Hepatocyte (in vitro differentiated cells): ENCODE measurements around the gene CAMSAP1. TPM values are rescaled to one million over a fixed set of nuclear protein-coding genes. Genes with fewer than 3 reads are reported as not detected.

ENCODE experiments used
- DNase-seq: peaks from one replicate; pipeline ENCODE4 v3.0.0-alpha.2; 2016; ENCODE audit warnings: low spot score
- H2AFZ ChIP-seq: fragments of 200-600 bp; sonication (generic); 2 replicates; pipeline ENCODE4 v1.6.0; 2016; ENCODE audit warnings: antibody characterized with exemption, mild to moderate bottlenecking
- H3K27ac ChIP-seq: fragments of 200-600 bp; sonication (generic); 2 replicates; pipeline ENCODE4 v1.5.1; 2016; ENCODE audit warnings: mild to moderate bottlenecking
- H3K27me3 ChIP-seq: fragments of 200-600 bp; sonication (generic); 2 replicates; pipeline ENCODE4 v1.6.1; 2016
- H3K36me3 ChIP-seq: fragments of 200-600 bp; sonication (generic); replicated peaks from 2 replicates; pipeline ENCODE4 v1.5.1; 2016; ENCODE audit warnings: low read depth; ENCODE audit not compliant: insufficient read depth
- H3K4me1 ChIP-seq: fragments of 200-600 bp; sonication (generic); 2 replicates; pipeline ENCODE4 v1.5.1; 2016; ENCODE audit warnings: mild to moderate bottlenecking, moderate library complexity; ENCODE audit not compliant: insufficient read depth
- H3K4me2 ChIP-seq: fragments of 200-600 bp; sonication (generic); 2 replicates; pipeline ENCODE4 v1.6.0; 2016
- H3K4me3 ChIP-seq: fragments of 200-600 bp; sonication (generic); 2 replicates; pipeline ENCODE4 v1.5.1; 2016; ENCODE audit warnings: mild to moderate bottlenecking
- H3K79me2 ChIP-seq: fragments of 200-600 bp; sonication (generic); 2 replicates; pipeline ENCODE4 v1.6.0; 2017; ENCODE audit warnings: mild to moderate bottlenecking
- H3K9me2 ChIP-seq: fragments of 200-600 bp; sonication (generic); replicated peaks from 2 replicates; pipeline ENCODE4 v1.6.0; 2017; ENCODE audit warnings: mild to moderate bottlenecking; ENCODE audit not compliant: insufficient read depth
- H3K9me3 ChIP-seq: fragments of 200-600 bp; sonication (generic); 2 replicates; pipeline ENCODE4 v1.5.1; 2016; ENCODE audit warnings: low read depth, mild to moderate bottlenecking
- H4K20me1 ChIP-seq: fragments of 200-600 bp; sonication (generic); 2 replicates; pipeline ENCODE4 v1.6.0; 2016; ENCODE audit warnings: mild to moderate bottlenecking; ENCODE audit not compliant: insufficient read depth, poor library complexity, severe bottlenecking
- EZH2 ChIP-seq: fragments of 200-600 bp; sonication (generic); IDR thresholded peaks from 2 replicates; pipeline ENCODE4 v1.6.1; 2016; ENCODE audit warnings: antibody characterized with exemption, mild to moderate bottlenecking, borderline replicate concordance
- EZH2phosphoT487 ChIP-seq: fragments of 200-600 bp; sonication (generic); IDR thresholded peaks from one replicate; pipeline ENCODE4 v1.6.1; 2018; ENCODE audit warnings: antibody characterized with exemption, mild to moderate bottlenecking, low read depth, moderate library complexity; ENCODE audit not compliant: unreplicated experiment, severe bottlenecking
- WGBS: methylation state at CpG from one replicate; pipeline ENCODE4 v1.1.6; 2016; ENCODE audit warnings: low lambda C conversion rate; ENCODE audit errors: missing lambda C conversion rate; 5-methylcytosine and 5-hydroxymethylcytosine counted together
- polyA plus RNA-seq: library from polyadenylated mRNA; unstranded; fragments of >200 nt; fragmentation: Nextera tagmentation; extraction: Ambion mirVana; gene quantifications from 2 replicates; pipeline ENCODE4 v1.2.1, GENCODE V29; 2016
- total RNA-seq: library from RNA; depleted of rRNA; stranded (reverse); fragments of >200 nt; gene quantifications from 2 replicates; pipeline ENCODE4 v1.2.3, GENCODE V29; 2014
- TF ChIP-seq, protein P1 (sequence below): fragments of 200-600 bp; sonication (generic); IDR thresholded peaks from 2 replicates; pipeline ENCODE4 v1.5.1; 2016; ENCODE audit warnings: antibody characterized with exemption, mild to moderate bottlenecking; ENCODE audit not compliant: poor library complexity

CAMSAP1 gene
- total and polyA plus RNA-seq, 2 experiments from 2014 or later, result 5.0 to 15.6 TPM

GRCh38 chr9:135950135-135950682 is 42.9 kb upstream of the CAMSAP1 start:
- TF ChIP-seq, protein P1, sequence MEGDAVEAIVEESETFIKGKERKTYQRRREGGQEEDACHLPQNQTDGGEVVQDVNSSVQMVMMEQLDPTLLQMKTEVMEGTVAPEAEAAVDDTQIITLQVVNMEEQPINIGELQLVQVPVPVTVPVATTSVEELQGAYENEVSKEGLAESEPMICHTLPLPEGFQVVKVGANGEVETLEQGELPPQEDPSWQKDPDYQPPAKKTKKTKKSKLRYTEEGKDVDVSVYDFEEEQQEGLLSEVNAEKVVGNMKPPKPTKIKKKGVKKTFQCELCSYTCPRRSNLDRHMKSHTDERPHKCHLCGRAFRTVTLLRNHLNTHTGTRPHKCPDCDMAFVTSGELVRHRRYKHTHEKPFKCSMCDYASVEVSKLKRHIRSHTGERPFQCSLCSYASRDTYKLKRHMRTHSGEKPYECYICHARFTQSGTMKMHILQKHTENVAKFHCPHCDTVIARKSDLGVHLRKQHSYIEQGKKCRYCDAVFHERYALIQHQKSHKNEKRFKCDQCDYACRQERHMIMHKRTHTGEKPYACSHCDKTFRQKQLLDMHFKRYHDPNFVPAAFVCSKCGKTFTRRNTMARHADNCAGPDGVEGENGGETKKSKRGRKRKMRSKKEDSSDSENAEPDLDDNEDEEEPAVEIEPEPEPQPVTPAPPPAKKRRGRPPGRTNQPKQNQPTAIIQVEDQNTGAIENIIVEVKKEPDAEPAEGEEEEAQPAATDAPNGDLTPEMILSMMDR, result no peak
- peaks cover 4% of the 10 kb centered on the region for H3K79me2 ChIP-seq

DNA sequence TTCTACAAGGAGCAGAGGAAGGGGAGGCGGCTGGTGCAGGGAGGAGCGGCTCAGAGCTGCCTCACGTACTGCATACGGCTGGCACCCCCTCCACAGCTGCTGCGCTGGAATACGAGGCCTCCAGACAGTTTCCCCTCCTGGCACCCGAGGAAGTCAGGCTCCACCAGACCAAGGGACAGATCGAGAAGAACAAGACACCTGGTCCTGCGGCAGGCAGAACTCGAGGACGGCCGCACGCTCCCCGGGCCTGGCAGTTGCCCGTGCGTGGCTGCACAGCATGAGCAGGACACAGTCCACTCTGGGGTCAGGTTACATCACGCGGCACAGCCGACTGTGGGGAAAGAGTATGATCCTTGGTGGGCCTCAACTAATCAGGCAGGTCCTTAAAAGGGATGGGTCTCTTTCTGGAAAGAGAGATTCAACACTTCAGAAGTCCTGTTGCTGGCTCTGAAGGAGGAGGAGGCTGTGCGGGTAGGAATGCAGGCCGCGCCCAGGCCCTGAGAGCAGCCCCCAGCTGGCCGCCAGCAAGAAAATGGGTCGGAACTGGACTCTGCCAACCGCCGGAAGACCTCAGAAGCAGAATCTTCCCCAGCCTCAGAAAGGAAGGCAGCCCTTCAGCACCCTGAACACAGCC is 42.3 kb upstream of the CAMSAP1 start:
- H3K79me2 ChIP-seq, result no peaks in the 10 kb centered on the region
- no peaks in the 10 kb centered on the region for H3K27me3 ChIP-seq
- no peaks in the 10 kb centered on the region for H4K20me1 ChIP-seq
- 86% methylated on average over 26 of the region's 26 CpGs for WGBS
- no peak overlapping the region for H3K4me3 ChIP-seq
- no peaks in the 10 kb centered on the region for H3K36me3 ChIP-seq
- H3K4me2 ChIP-seq, result no peak overlapping the region
- no peaks in the 10 kb centered on the region for H3K9me3 ChIP-seq
- no peak for DNase-seq
- TF ChIP-seq EZH2phosphoT487 (no peak), EZH2 (no peak)
- TF ChIP-seq, protein P1, result no peak
- H3K9me2 ChIP-seq, result no peaks in the 10 kb centered on the region
- no peak overlapping the region for H2AFZ ChIP-seq
- no peaks in the 10 kb centered on the region for H3K4me1 ChIP-seq
- peak overlapping the region; percentile 32 for H3K27ac ChIP-seq

More at GRCh38 chr9:135950135-135950682, 42.9 kb upstream of the CAMSAP1 start:
- Histone ChIP-seq H2AFZ (no peak overlapping the region), H4K20me1 (no peaks in the 10 kb centered on the region), H3K27me3 (no peaks in the 10 kb centered on the region), H3K4me3 (no peak overlapping the region), H3K27ac (no peak overlapping the region), H3K9me3 (no peaks in the 10 kb centered on the region), H3K4me2 (no peak overlapping the region), H3K9me2 (no peaks in the 10 kb centered on the region), H3K36me3 (no peaks in the 10 kb centered on the region), H3K4me1 (no peaks in the 10 kb centered on the region)
- DNase-seq, result no peak
- WGBS, result 94% methylated on average over 12 of the region's 12 CpGs

GRCh38 chr9:135948968-135949367 is 41.6 kb upstream of the CAMSAP1 start:
- Histone ChIP-seq H3K36me3 (no peaks in the 10 kb centered on the region), H3K9me3 (no peaks in the 10 kb centered on the region), H3K79me2 (no peaks in the 10 kb centered on the region), H3K9me2 (no peaks in the 10 kb centered on the region), H3K4me1 (no peaks in the 10 kb centered on the region), H3K4me2 (no peak overlapping the region), H3K27ac (peak overlapping the region; percentile 32), H4K20me1 (no peaks in the 10 kb centered on the region), H2AFZ (no peak overlapping the region), H3K4me3 (no peak overlapping the region), H3K27me3 (no peaks in the 10 kb centered on the region)
- WGBS, result 51% methylated on average over 3 of the region's 4 CpGs
- DNase-seq, result no peak
- TF ChIP-seq EZH2, result no peak
- TF ChIP-seq, protein P1, result no peak
- TF ChIP-seq EZH2phosphoT487, result no peak
